Effector memory CD4-positive, alpha-beta T cell (primary cell): Measurements from ENCODE around the gene CAPN5.

ENCODE experiments used
- DNase-seq, 3 donors: peaks; one replicate each; pipeline ENCODE4 v3.0.0-alpha.2; 2020
- H3K27ac ChIP-seq: 2 replicates; pipeline ENCODE4 v1.7.0; 2013; ENCODE audit warnings: mild to moderate bottlenecking, low read length, moderate library complexity; ENCODE audit not compliant: insufficient read depth, poor library complexity, severe bottlenecking
- H3K27me3 ChIP-seq: replicated peaks from 2 replicates; pipeline ENCODE4 v1.7.0; 2013; ENCODE audit warnings: mild to moderate bottlenecking, low read length; ENCODE audit not compliant: insufficient read depth, control insufficient read depth, poor library complexity, severe bottlenecking
- H3K36me3 ChIP-seq: 2 replicates; pipeline ENCODE4 v1.7.0; 2013; ENCODE audit warnings: mild to moderate bottlenecking, low read length, moderate library complexity; ENCODE audit not compliant: control insufficient read depth, insufficient read depth
- H3K4me1 ChIP-seq: 2 replicates; pipeline ENCODE4 v1.7.0; 2013; ENCODE audit warnings: low read length, mild to moderate bottlenecking; ENCODE audit not compliant: control insufficient read depth, insufficient read depth, poor library complexity, severe bottlenecking
- H3K4me3 ChIP-seq: 2 replicates; pipeline ENCODE4 v1.7.0; 2013; ENCODE audit warnings: low read length, low read depth, mild to moderate bottlenecking; ENCODE audit not compliant: insufficient read depth, poor library complexity, severe bottlenecking
- H3K9me3 ChIP-seq: 2 replicates; pipeline ENCODE4 v1.7.0; 2013; ENCODE audit warnings: mild to moderate bottlenecking, low read length, moderate library complexity; ENCODE audit not compliant: control insufficient read depth

The CAPN5 gene

DNA sequence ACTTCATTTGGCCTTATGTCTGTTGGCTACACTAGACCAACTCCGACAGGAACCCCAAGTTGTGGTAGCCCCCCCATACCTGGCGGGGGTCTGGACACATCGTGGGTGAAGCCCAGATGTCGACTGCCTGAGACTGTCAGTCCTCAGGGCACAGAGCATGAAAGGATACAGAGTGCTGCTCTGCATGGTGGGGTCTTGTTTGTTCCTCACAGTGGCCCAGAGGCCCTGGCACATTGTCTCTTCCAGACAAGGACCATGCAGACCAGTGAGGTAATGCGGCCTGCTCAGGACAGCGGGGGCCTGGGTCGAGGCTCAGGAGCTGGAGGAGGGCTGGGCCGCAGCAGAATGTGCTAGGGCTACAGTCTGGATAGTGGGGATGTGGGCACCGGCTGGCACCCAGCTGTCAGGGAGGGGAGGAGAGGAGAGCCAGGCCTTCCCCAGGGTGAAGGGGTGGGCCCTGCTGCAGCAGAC lies 14.6 kb downstream of the CAPN5 start:
- Histone ChIP-seq H3K27ac (no peak overlapping the region), H3K9me3 (no peaks in the 10 kb centered on the region), H3K4me3 (no peak overlapping the region), H3K36me3 (no peaks in the 10 kb centered on the region), H3K27me3 (no peaks in the 10 kb centered on the region), H3K4me1 (peaks cover 6% of the 10 kb centered on the region)
- no peak for DNase-seq

DNA sequence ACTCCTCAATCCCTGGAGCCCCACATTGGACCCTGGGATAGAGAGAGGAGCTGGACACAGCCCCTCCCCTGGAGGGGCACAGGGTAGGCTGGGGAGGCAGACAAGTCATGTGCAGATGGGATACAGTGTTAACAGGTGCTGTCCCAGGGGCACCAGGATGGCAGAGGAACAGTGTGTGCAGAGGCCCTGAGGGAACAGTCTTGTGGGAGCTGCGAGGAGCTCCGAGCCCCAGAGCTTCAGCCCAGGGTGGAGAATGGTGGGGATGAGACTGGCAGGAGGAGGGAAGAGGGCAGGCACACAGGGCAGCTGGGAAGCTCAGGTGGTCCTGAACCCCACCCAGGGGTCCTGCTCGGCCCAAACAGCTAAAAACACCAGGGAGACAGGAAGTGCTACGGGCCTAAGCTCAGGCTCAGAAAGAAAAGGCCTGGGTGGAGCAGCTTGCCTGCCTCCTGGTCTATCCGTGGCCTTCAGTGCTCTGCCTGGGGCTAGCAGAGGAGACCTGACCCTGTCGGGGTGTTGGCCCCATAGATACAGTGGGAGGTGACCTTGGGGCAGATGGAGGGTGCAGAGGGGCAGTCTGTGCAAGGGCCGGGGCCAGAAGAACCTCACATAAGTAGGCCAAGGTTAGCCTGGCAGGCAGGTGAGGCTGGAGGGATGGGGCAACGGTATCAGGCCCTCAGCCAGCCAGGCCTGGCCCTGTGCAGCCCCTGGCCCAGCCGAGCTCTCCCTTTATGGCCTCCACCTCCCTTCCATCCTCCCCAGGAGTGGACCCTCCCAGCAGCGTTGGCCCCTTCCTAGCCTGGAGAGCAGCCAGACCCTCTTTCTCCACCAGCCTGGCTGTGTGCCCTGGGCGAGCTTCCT lies 15.4 kb downstream of the CAPN5 start:
- H3K36me3 ChIP-seq = no peaks in the 10 kb centered on the region

DNA sequence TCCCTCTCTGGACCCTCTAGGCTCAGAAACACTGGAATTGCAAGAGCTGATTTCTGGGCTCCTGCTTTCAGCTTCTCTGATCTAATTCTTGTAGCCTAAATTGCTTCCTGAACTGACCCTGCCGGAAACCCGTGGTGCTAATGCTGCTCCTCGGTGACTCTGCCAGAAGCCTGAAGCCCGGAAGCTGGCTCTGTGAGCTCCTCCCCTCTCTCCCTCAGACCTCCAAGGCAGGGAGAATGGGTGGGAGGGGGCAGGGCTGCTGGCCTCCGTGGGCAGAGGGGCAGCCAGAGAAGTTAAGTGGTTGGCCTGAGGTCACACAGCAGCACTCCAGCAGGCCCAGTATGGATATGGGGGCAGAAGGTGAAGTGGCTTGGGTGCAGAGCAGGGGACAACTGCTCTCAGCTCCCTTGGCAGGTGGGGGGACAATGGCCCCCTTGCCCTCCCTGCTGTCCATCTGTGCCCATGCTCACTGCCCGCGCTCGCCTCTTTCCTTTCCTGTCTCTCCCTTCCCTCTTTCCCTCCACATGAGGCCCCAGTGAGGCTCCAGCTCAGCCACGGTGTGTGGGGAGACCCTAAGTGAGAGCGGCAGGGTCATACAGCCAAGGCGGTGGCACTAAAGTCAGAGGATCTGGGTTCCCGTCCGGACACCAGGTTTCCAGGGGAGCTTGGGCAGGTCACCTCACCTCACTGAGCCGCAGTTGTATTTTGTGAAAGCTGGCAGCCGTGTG lies 16.2 kb downstream of the CAPN5 start:
- H3K4me1 ChIP-seq = peaks cover 6% of the 10 kb centered on the region
- H3K9me3 ChIP-seq = no peaks in the 10 kb centered on the region
- no peaks in the 10 kb centered on the region for H3K36me3 ChIP-seq
- peak in 1 of 3 donors; percentile 16 for DNase-seq
- H3K27ac ChIP-seq = peak overlapping the region; percentile 51
- no peaks in the 10 kb centered on the region for H3K27me3 ChIP-seq
- no peak overlapping the region for H3K4me3 ChIP-seq

More for the DNA sequence above, 15.4 kb downstream of the CAPN5 start:
- H3K9me3 ChIP-seq = no peaks in the 10 kb centered on the region
- peak overlapping the region; percentile 51 for H3K27ac ChIP-seq
- H3K4me3 ChIP-seq = no peak overlapping the region
- peaks cover 6% of the 10 kb centered on the region for H3K4me1 ChIP-seq
- no peaks in the 10 kb centered on the region for H3K27me3 ChIP-seq
- DNase-seq = no peak

DNA sequence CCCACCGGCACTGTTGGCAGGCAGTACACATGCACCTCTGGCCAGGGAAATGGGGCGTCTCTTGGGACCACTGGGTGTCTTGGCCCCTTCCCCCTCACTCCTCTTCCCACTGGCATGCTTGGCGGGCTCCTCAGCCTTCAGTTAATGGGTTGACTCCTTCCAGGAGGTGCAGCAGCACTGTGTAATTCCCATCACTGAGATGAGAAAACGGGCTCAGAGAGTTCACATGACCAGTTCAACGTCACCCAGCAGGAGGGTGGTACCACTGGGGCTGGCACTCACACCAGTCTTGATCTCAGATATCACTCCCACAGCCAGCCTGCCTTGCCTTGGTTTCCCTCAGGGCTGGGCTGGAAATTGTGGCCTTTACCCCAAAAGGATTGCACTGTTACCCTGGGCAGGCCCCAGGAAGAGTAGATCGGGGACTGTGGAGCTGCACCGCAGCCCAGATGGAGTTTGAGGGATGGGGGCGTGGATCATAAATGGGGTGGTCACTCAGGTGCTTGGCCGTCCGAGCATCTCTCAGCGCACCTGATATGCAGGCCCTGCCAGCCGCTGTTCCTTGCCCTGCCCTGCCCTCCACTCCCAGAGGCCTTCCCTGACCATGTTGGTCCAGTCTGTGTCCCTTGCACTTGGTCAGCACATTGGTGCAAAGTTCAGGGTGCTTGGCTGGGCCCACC lies 16.9 kb downstream of the CAPN5 start:
- H3K27ac ChIP-seq = no peak overlapping the region
- no peaks in the 10 kb centered on the region for H3K27me3 ChIP-seq
- H3K4me1 ChIP-seq = peaks cover 6% of the 10 kb centered on the region
- H3K4me3 ChIP-seq = no peak overlapping the region
- H3K36me3 ChIP-seq = no peaks in the 10 kb centered on the region
- no peaks in the 10 kb centered on the region for H3K9me3 ChIP-seq
- DNase-seq = no peak

DNA sequence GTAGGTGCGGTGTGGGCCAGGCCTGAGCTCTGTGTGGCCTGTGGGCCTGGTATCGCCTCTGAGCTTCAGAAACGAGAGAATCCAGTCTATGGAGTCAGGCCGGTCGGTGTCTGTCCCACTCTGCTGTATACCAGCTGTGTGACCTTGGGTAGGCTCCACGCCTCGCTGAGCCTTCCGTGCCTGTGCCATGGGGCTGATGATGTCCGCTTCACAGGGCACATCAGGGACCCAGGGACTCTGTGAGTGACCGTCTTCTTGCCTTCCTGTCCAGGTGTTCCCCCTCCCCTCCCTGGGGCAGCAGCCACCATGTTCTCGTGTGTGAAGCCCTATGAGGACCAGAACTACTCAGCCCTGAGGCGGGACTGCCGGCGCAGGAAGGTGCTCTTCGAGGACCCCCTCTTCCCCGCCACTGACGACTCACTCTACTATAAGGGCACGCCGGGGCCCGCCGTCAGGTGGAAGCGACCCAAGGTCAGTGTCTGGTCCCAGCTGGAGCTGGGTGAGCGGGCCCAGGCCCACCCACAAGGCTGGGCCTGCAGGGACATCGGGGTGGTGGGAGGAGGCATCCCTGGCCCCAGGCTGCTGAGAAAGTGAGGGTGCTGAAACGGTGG lies 17.9 kb downstream of the CAPN5 start:
- no peak for DNase-seq
- Histone ChIP-seq H3K27ac (no peak overlapping the region), H3K4me1 (peaks cover 6% of the 10 kb centered on the region), H3K4me3 (no peak overlapping the region), H3K36me3 (no peaks in the 10 kb centered on the region), H3K9me3 (no peaks in the 10 kb centered on the region), H3K27me3 (no peaks in the 10 kb centered on the region)

DNA sequence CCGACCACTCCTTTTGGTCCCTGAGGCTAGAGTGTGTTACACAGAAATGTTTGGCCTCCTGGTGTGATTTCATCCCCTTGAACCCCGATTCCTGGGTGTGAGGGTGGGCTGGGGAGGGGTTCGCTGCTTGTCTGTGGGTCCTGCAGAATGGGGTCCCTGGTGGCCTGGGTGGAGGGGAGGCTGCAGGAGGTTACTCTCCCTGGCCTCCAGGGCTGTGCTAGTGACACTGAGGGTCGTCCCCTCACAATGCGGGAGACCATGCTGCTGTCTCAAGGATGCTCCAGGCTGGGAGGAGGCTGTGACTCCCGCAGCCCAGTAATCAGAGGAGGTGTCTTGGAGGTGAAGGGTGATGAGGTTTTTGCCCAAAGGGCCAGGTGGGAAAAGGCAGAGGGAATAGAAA lies 18.9 kb downstream of the CAPN5 start:
- Histone ChIP-seq H3K9me3 (no peaks in the 10 kb centered on the region), H3K4me1 (peaks cover 6% of the 10 kb centered on the region), H3K27ac (no peak overlapping the region), H3K4me3 (no peak overlapping the region), H3K27me3 (no peaks in the 10 kb centered on the region), H3K36me3 (no peaks in the 10 kb centered on the region)
- no peak for DNase-seq

DNA sequence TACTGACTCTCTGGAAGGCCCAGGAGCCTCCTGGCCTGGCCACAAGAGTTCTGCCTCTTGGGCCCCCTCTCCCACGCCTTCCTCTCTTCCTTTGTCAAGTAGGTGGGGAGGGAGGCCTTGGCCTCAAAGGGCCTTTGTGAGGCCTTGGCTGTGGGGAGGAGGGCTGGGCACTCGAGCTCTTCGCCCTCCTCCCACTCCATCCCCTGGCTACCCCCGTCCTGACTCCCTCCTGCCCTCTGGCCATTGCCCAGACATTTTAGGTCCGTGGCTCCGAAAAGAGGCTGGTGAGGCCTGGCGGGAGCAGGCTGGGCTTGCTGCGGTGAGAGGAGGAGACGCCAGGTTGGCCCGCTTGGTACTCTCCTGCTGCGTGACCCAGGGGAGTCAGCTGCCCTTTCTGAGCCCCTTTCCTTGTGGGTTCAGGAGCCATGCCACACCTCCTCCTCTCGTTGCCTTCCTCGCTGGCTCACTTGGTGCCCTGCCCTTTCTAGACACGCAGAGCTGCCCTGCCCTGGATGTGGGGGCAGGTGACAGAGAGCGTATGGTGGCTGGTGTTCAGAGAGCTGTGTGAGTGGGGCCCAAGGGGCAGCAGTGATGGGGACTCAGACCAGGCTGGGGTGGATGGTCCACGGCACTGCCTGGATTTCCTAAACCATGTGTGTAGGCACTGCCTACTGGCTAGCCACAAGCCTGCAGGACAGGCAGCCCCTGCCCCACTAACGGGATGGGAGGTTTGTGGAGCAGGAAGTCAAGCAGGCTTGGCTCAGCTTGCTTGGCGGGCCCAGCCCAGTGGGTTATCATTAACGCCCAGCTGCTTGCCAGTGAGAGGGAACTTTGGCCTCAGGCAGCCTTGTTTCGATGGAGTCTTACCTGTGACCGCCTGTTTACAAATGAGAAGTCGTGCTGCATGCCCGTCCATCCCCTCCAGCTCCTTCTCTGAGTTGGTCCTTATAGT lies 20.0 kb downstream of the CAPN5 start:
- Histone ChIP-seq H3K9me3 (no peaks in the 10 kb centered on the region), H3K27ac (no peak overlapping the region), H3K4me1 (peaks cover 6% of the 10 kb centered on the region), H3K4me3 (no peak overlapping the region), H3K36me3 (no peaks in the 10 kb centered on the region), H3K27me3 (no peaks in the 10 kb centered on the region)
- no peak for DNase-seq

DNA sequence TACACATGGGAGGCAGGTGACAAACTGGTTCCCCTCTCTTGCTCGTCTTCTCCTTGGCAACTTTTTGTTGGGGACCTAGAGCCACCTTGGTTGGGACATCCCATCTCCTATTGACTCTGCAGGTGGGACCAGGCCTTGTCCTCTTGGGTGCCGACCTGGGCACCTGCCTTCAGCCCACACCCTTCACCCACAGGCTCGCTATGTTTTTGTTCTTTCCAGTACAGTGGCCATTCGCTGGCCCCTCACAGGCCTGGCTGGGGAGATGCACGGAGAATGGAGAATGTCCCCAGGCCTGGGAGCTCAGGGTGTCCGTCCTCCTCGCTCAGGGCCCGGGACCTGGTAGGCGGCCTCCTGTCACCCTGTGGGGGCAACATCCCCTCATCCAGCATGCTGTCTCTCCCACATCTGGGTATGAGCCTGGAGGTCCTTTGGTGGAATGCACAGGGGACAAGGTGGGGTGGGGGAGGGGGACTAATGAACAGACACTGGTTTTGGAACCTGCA lies 21.0 kb downstream of the CAPN5 start:
- peaks cover 6% of the 10 kb centered on the region for H3K4me1 ChIP-seq
- H3K36me3 ChIP-seq = no peaks in the 10 kb centered on the region
- DNase-seq = no peak
- no peaks in the 10 kb centered on the region for H3K27me3 ChIP-seq
- H3K27ac ChIP-seq = no peak overlapping the region
- no peak overlapping the region for H3K4me3 ChIP-seq
- no peaks in the 10 kb centered on the region for H3K9me3 ChIP-seq
